Neural progenitor cell (in vitro differentiated cells): Measurements from ENCODE around the gene SAP30L.

Source experiments
- CTCF ChIP-seq: fragments of 200-600 bp; sonication (generic); IDR thresholded peaks from 2 replicates; pipeline ENCODE4 v1.5.1; 2017; ENCODE audit warnings: antibody characterized with exemption, mild to moderate bottlenecking
- EZH2 ChIP-seq: fragments of 200-600 bp; sonication (generic); IDR thresholded peaks from 2 replicates; pipeline ENCODE4 v1.6.1; 2017; ENCODE audit warnings: antibody characterized with exemption, mild to moderate bottlenecking, moderate library complexity

- no peak for TF ChIP-seq EZH2
- TF ChIP-seq CTCF: no peak
Measured at GRCh38 chr5:154486427-154486866, 40.6 kb downstream of the SAP30L start.
